ENCODE data around the gene ITGB8.

The ITGB8 gene

GRCh38 chr7:20401861-20402746 lies 71.4 kb downstream of the ITGB8 start:
- Histone ChIP-seq H3K4me1 (ENCODE audit: control insufficient read depth, insufficient read depth, low read length) (no peaks in the 10 kb centered on the region), H3K4me3 (ENCODE audit: low read length) (no peak overlapping the region), H3K36me3 (ENCODE audit: control insufficient read depth, insufficient read depth, low read length) (no peaks in the 10 kb centered on the region), H3K27me3 (ENCODE audit: control insufficient read depth, insufficient read depth, low read length) (no peaks in the 10 kb centered on the region), H3K9ac (ENCODE audit: low read length) (no peak overlapping the region), H3K27ac (ENCODE audit: low read depth, low read length) (no peak overlapping the region)

- Histone ChIP-seq H3K4me1 (ENCODE audit: control insufficient read depth, insufficient read depth, low read length) (peaks cover 2% of the 10 kb centered on the region), H3K27me3 (ENCODE audit: control insufficient read depth, insufficient read depth, low read length) (no peaks in the 10 kb centered on the region), H3K4me3 (ENCODE audit: low read length) (no peak overlapping the region), H3K27ac (ENCODE audit: low read depth, low read length) (no peak overlapping the region), H3K36me3 (ENCODE audit: control insufficient read depth, insufficient read depth, low read length) (no peaks in the 10 kb centered on the region), H3K9ac (ENCODE audit: low read length) (no peak overlapping the region)
Measured at GRCh38 chr7:20402747-20403230, 72.1 kb downstream of the ITGB8 start.

GRCh38 chr7:20403331-20403730 lies 72.6 kb downstream of the ITGB8 start:
- H3K27ac ChIP-seq (ENCODE audit: low read depth, low read length) = no peak overlapping the region
- no peak overlapping the region for H3K4me3 ChIP-seq (ENCODE audit: low read length)
- peaks cover 4% of the 10 kb centered on the region for H3K4me1 ChIP-seq (ENCODE audit: control insufficient read depth, insufficient read depth, low read length)
- H3K9ac ChIP-seq (ENCODE audit: low read length) = no peak overlapping the region
- no peaks in the 10 kb centered on the region for H3K27me3 ChIP-seq (ENCODE audit: control insufficient read depth, insufficient read depth, low read length)
- no peaks in the 10 kb centered on the region for H3K36me3 ChIP-seq (ENCODE audit: control insufficient read depth, insufficient read depth, low read length)

- H3K9ac ChIP-seq (ENCODE audit: low read length) = no peak overlapping the region
- no peak overlapping the region for H3K27ac ChIP-seq (ENCODE audit: low read depth, low read length)
- no peaks in the 10 kb centered on the region for H3K36me3 ChIP-seq (ENCODE audit: control insufficient read depth, insufficient read depth, low read length)
- no peak overlapping the region for H3K4me3 ChIP-seq (ENCODE audit: low read length)
- H3K4me1 ChIP-seq (ENCODE audit: control insufficient read depth, insufficient read depth, low read length) = peaks cover 4% of the 10 kb centered on the region
- no peaks in the 10 kb centered on the region for H3K27me3 ChIP-seq (ENCODE audit: control insufficient read depth, insufficient read depth, low read length)
Measured at GRCh38 chr7:20404320-20404719, 73.6 kb downstream of the ITGB8 start.

GRCh38 chr7:20407585-20408466 lies 77.1 kb downstream of the ITGB8 start:
- H3K36me3 ChIP-seq (ENCODE audit: control insufficient read depth, insufficient read depth, low read length) = no peaks in the 10 kb centered on the region
- H3K27ac ChIP-seq (ENCODE audit: low read depth, low read length) = no peak overlapping the region

GRCh38 chr7:20408467-20408826 lies 77.7 kb downstream of the ITGB8 start:
- H3K27ac ChIP-seq (ENCODE audit: low read depth, low read length) = no peak overlapping the region
- H3K4me3 ChIP-seq (ENCODE audit: low read length) = no peak overlapping the region
- H3K9ac ChIP-seq (ENCODE audit: low read length) = no peak overlapping the region
- H3K27me3 ChIP-seq (ENCODE audit: control insufficient read depth, insufficient read depth, low read length) = no peaks in the 10 kb centered on the region
- H3K4me1 ChIP-seq (ENCODE audit: control insufficient read depth, insufficient read depth, low read length) = peaks cover 4% of the 10 kb centered on the region
- H3K36me3 ChIP-seq (ENCODE audit: control insufficient read depth, insufficient read depth, low read length) = no peaks in the 10 kb centered on the region

More at GRCh38 chr7:20407585-20408466, 77.1 kb downstream of the ITGB8 start:
- Histone ChIP-seq H3K4me1 (ENCODE audit: control insufficient read depth, insufficient read depth, low read length) (peaks cover 4% of the 10 kb centered on the region), H3K4me3 (ENCODE audit: low read length) (no peak overlapping the region), H3K27me3 (ENCODE audit: control insufficient read depth, insufficient read depth, low read length) (no peaks in the 10 kb centered on the region), H3K9ac (ENCODE audit: low read length) (no peak overlapping the region)

- Histone ChIP-seq H3K27me3 (ENCODE audit: control insufficient read depth, insufficient read depth, low read length) (no peaks in the 10 kb centered on the region), H3K4me3 (ENCODE audit: low read length) (no peak overlapping the region), H3K4me1 (ENCODE audit: control insufficient read depth, insufficient read depth, low read length) (peaks cover 4% of the 10 kb centered on the region), H3K27ac (ENCODE audit: low read depth, low read length) (no peak overlapping the region), H3K9ac (ENCODE audit: low read length) (no peak overlapping the region), H3K36me3 (ENCODE audit: control insufficient read depth, insufficient read depth, low read length) (no peaks in the 10 kb centered on the region)
Measured at GRCh38 chr7:20409961-20410360, 79.3 kb downstream of the ITGB8 start.

GRCh38 chr7:20411372-20411771 lies 80.7 kb downstream of the ITGB8 start:
- H3K4me1 ChIP-seq (ENCODE audit: control insufficient read depth, insufficient read depth, low read length) = peaks cover 4% of the 10 kb centered on the region
- H3K36me3 ChIP-seq (ENCODE audit: control insufficient read depth, insufficient read depth, low read length) = peaks cover 2% of the 10 kb centered on the region
- no peak overlapping the region for H3K4me3 ChIP-seq (ENCODE audit: low read length)
- no peak overlapping the region for H3K27ac ChIP-seq (ENCODE audit: low read depth, low read length)
- H3K9ac ChIP-seq (ENCODE audit: low read length) = no peak overlapping the region
- no peaks in the 10 kb centered on the region for H3K27me3 ChIP-seq (ENCODE audit: control insufficient read depth, insufficient read depth, low read length)

GRCh38 chr7:20412032-20412431 lies 81.3 kb downstream of the ITGB8 start:
- Histone ChIP-seq H3K4me3 (ENCODE audit: low read length) (no peak overlapping the region), H3K9ac (ENCODE audit: low read length) (no peak overlapping the region), H3K27ac (ENCODE audit: low read depth, low read length) (no peak overlapping the region)

GRCh38 chr7:20417260-20417659 lies 86.6 kb downstream of the ITGB8 start:
- Histone ChIP-seq H3K27me3 (ENCODE audit: control insufficient read depth, insufficient read depth, low read length) (no peaks in the 10 kb centered on the region), H3K4me1 (ENCODE audit: control insufficient read depth, insufficient read depth, low read length) (no peaks in the 10 kb centered on the region), H3K4me3 (ENCODE audit: low read length) (no peak overlapping the region), H3K9ac (ENCODE audit: low read length) (no peak overlapping the region), H3K36me3 (ENCODE audit: control insufficient read depth, insufficient read depth, low read length) (peaks cover 2% of the 10 kb centered on the region), H3K27ac (ENCODE audit: low read depth, low read length) (no peak overlapping the region)

More at GRCh38 chr7:20412032-20412431, 81.3 kb downstream of the ITGB8 start:
- peaks cover 4% of the 10 kb centered on the region for H3K4me1 ChIP-seq (ENCODE audit: control insufficient read depth, insufficient read depth, low read length)
- no peaks in the 10 kb centered on the region for H3K27me3 ChIP-seq (ENCODE audit: control insufficient read depth, insufficient read depth, low read length)
- peaks cover 2% of the 10 kb centered on the region for H3K36me3 ChIP-seq (ENCODE audit: control insufficient read depth, insufficient read depth, low read length)

GRCh38 chr7:20417675-20418382 lies 87.1 kb downstream of the ITGB8 start:
- H3K4me1 ChIP-seq (ENCODE audit: control insufficient read depth, insufficient read depth, low read length) = no peaks in the 10 kb centered on the region
- no peak overlapping the region for H3K4me3 ChIP-seq (ENCODE audit: low read length)
- H3K9ac ChIP-seq (ENCODE audit: low read length) = no peak overlapping the region
- peaks cover 2% of the 10 kb centered on the region for H3K36me3 ChIP-seq (ENCODE audit: control insufficient read depth, insufficient read depth, low read length)
- no peak overlapping the region for H3K27ac ChIP-seq (ENCODE audit: low read depth, low read length)
- no peaks in the 10 kb centered on the region for H3K27me3 ChIP-seq (ENCODE audit: control insufficient read depth, insufficient read depth, low read length)

- Histone ChIP-seq H3K9ac (ENCODE audit: low read length) (no peak overlapping the region), H3K4me3 (ENCODE audit: low read length) (no peak overlapping the region), H3K27ac (ENCODE audit: low read depth, low read length) (no peak overlapping the region), H3K36me3 (ENCODE audit: control insufficient read depth, insufficient read depth, low read length) (no peaks in the 10 kb centered on the region), H3K27me3 (ENCODE audit: control insufficient read depth, insufficient read depth, low read length) (no peaks in the 10 kb centered on the region), H3K4me1 (ENCODE audit: control insufficient read depth, insufficient read depth, low read length) (no peaks in the 10 kb centered on the region)
Measured at GRCh38 chr7:20424500-20424899, 93.8 kb downstream of the ITGB8 start.

Data from rectal smooth muscle tissue (tissue), 1 donor.